ENCODE measurements around the gene TBL3.
"Not testable (repeated sequence)": the region's sequence is repeated elsewhere in the genome, so short reads cannot be mapped to it uniquely, and the experiment has no call there.

The TBL3 gene

GRCh38 chr16:1999866-2000514 is 28.1 kb downstream of the TBL3 start:
- DNase-seq (ENCODE audit: low spot score) = no peak

DNA sequence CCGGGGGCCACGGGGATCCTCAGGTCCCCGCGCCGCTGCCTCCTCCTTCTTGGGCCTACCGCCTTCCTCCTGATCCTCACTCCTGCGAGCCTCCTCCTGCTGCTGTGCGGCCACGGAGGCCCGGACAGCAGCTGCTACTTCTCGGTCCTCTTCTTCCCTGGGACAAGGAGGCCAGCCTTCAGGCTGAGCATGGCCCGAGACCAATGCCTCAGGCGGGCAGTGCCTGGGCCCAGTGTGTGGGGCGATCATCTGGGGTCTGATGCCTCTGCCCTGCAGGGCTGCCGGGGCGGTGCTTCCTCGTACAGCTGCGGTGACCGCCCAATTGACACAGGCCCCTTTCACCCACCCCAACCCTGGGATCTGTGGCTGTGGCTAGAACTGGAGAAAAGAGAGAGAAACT is 29.2 kb downstream of the TBL3 start:
- DNase-seq (ENCODE audit: low spot score) = no peak

GRCh38 chr16:2001456-2002355 is 29.9 kb downstream of the TBL3 start:
- no peak for DNase-seq (ENCODE audit: low spot score)

GRCh38 chr16:2002406-2003230 is 30.8 kb downstream of the TBL3 start:
- no peak for DNase-seq (ENCODE audit: low spot score)

DNA sequence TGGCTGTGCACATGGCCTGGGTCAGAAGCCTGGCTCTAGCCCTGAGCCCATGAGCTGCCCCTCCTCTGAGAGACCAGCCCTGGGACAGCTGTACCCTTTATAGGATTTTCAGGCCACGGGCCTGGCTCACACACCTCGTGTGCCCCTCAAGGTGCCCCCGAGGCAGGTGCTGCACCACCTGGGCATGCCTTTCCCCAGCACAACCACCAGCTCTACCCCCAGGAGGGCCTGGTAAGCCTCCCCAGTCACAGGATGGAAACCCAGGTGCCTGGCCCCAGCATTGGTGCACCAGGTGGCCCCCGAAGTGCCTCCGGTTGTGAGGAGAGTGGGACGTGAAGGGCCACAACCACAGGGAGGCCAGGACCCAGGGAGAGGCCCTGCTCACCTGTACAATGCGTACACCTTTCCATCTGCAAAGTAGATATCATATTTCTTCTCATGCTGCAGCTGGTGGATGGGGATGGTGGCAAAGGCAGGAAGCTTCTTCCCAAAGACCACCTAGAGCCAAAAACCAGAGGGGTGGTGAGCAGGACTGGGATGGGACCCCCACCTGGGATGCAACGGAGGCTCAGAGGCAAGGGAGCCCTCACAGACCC is 31.5 kb downstream of the TBL3 start:
- no peak for DNase-seq (ENCODE audit: low spot score)

DNA sequence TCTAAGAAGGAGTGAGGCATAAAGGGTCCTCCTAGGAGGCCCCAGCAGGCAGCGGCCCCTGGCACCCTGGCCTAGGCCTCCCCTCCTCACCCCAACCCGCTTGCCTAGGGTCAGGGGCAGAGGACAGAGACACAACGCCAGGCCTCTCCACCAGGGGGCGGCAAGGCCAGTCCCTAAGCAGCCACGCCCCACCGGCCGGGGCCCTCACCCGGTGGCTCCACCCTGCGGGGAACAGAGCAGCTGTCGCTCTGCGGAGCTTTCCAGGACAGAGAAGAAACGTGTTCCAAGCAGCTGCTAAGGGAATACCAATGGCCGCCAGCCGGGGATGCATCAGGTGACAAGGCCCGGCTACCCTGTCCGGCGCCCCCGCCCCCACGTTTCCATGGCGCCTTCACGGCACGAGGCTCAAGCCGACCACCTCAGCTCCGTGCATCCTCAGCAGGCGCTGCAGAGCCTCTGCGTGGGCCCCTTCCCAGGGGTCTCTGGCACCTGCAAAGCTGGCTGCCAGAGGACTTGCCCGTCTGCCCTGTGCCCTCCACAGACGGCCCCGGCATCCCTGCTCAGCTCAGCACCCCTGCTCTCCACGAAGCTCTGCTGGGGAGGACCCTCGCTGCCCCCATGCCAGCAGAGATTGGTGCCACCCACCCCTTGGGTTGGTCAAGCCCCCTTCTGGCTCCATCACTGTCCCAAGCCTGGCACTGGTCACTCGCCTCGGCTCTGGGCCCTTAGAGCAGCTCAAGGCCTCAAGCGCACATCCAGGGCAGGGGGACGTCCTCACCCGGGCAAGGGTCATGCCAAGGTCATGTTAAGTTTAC is 32.2 kb downstream of the TBL3 start:
- DNase-seq (ENCODE audit: low spot score) = peak; percentile 99

DNA sequence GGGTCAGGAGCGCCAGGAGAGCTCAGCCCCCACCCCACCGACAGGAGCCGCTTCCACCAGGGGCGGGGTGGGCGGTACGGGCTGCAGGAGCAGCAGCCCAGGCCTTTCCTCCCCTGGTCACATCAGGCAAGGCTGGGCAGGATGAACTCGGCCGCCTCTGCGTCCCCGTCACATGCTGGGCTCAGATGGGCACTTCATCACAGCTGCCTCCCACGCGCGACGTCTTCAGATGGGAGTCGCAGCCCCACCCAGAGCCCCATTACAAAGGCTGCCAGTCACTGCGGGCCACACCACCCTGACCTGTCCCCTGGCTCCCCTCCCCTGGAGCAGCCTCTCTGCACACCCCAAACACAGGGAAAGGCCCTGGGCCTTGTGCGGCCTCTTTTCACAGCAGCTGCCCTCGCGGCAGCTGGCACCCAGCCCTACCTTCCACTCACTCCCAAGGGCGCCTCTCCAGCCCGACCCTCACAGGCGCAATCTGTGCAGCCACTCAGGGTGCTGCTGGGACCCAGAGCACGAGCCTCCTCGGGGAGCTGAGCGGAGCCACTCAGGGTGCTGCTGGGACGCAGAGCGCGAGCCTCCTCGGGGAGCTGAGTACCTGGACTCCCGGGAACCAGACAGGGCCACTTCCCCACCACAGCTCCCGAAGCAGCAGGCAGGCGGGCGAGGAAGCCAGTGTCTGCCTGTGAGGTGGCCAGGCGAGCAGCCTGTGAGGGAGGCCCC is 33.1 kb downstream of the TBL3 start:
- no peak for DNase-seq (ENCODE audit: low spot score)

DNA sequence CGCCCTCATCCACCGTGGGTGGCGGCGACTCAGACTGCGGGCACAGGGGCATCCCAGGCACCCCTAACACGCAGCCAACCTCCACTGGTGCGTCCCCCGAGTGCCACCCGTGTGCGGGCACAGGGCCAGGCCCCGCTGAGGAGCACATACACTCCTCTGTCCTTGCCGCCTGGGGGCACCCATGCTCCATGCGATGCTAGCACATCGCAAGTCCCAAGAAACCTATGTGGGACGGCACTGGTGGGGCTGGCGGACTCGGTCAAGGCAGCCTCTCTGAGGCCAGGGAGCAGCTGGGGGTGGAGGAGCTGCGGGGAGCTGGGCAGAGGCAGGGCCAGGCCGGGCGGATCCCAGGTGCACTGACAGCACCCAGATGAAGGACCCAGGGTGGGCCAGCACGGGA is 33.8 kb downstream of the TBL3 start:
- DNase-seq (ENCODE audit: low spot score) = no peak

GRCh38 chr16:2006317-2006716 is 34.5 kb downstream of the TBL3 start:
- DNase-seq (ENCODE audit: low spot score) = no peak

DNA sequence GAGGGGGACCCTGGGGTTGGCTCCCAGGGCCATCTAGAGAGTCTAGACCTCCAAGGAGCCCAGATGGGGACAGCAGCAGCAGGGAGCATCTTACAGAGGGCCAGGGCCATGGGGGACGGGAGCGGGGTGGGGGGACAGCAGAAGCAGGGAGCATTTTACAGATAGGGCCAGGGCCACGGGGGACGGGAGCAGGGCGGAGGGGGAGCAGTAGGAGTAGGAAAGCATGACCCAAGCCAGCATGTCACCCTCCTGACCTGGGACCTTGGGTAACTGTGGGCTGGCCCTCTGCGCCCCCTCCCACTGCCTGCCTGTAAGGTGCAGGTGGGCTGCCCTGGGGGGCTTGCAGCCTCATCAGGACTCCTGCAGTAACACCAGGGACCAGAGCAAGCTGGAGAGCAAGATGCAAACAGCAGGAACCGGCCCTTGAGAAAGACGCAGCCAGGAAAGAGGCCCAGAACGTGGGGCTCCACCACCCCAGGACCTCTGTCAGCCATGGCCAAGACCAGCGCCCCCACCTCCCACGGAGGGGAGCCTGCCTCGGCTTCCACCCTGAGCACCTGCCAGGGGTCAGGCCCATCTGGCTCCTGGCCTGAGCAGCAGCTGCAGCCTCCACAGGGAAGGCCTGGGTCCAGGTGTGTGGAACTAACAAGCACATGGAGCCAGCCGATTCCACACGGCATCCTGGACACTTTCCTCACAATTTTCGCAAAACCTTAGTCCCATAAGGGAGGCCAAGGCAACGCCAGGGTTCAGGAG is 35.4 kb downstream of the TBL3 start:
- no peak for DNase-seq (ENCODE audit: low spot score)

GRCh38 chr16:2008009-2008526 is 36.2 kb downstream of the TBL3 start:
- no peak for DNase-seq (ENCODE audit: low spot score)

DNA sequence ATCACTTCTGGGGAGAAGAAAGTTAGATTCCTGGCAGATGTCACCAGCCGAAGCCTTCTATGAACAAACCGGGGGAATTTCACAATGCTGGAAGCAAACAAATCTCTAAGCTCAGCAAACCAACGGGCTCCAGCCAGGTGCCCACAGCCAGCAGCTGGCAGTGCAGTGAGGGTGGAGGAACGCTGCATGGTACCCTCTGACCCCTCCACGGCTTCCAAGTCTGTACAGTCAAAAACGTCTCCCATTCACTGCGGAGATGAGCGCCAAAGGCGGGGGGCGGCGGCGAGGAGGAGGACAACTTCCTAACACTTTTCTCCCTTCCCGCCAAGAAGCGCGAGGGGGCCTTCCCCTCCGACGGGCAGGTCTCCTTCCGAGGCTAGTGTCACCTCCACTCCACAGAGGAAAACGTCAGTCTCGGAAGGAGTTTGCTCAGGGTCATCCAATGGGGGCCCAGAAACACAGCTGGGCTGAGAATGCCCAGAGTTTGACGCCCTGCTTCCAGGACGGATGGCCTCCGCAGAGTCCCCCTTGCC is 36.8 kb downstream of the TBL3 start:
- DNase-seq (ENCODE audit: low spot score) = no peak

- DNase-seq (ENCODE audit: low spot score) = peak; percentile 49
Measured at GRCh38 chr16:2009164-2009711, 37.4 kb downstream of the TBL3 start.

GRCh38 chr16:2009791-2010510 is 38.1 kb downstream of the TBL3 start, which contains the start of gene ZNF598:
TSS of gene ZNF598 (minus strand) at chr16:2009821.
- peak; percentile 98 for DNase-seq (ENCODE audit: low spot score)

- DNase-seq (ENCODE audit: low spot score) = not testable (repeated sequence)
Measured at GRCh38 chr16:2011726-2012125, 39.9 kb downstream of the TBL3 start.

DNA sequence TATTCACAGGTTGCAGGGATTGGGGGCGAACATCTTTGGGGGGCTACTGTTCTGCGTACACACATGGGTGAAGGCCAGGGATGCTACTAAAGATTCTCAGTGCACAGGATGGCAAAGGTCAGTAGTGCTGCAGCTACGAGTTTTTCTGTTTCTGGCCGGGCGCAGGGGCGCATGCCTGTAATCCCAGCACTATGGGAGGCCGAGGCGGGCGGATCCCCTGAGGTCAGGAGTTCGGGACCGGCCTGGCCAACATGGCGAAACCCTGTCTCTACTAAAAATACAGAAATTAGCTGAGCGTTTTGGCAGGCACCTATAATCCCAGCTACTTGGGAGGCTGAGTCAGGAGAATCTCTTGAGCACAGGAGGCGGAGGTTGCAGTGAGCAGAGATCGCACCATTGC is 41.7 kb downstream of the TBL3 start:
- DNase-seq (ENCODE audit: low spot score) = no peak

GRCh38 chr16:2015117-2015946 is 43.5 kb downstream of the TBL3 start:
- DNase-seq (ENCODE audit: low spot score) = no peak

GRCh38 chr16:2015947-2016208 is 44.0 kb downstream of the TBL3 start:
- no peak for DNase-seq (ENCODE audit: low spot score)

All from iPS-NIHi11 (cell line).